Esophagus muscularis mucosa (tissue), 4 donors: ENCODE data around the gene PRM2. TPM values are rescaled to one million over a fixed set of nuclear protein-coding genes. Genes with fewer than 3 reads are reported as not detected.
"Not testable (repeated sequence)": the region's sequence is repeated elsewhere in the genome, so short reads cannot be mapped to it uniquely, and the experiment has no call there.

Experiments used
- DNase-seq: peaks from one replicate; pipeline ENCODE4 v3.0.0-alpha.2; 2017; ENCODE audit errors: extremely low spot score
- H3K27ac ChIP-seq, 4 donors: fragments of 200-600 bp; sonication (generic); replicated peaks in 1 of 4; 1 replicate in 3 of 4; 2 replicates in 1 of 4; pipeline ENCODE4 v1.5.1; 2016 to 2019; ENCODE audit warnings: mild to moderate bottlenecking in 1 of 4
- H3K27me3 ChIP-seq, 4 donors: fragments of 200-600 bp; sonication (generic); one replicate each; pipeline versions ENCODE4 v1.5.1 to v1.6.0; 2016 to 2019
- H3K36me3 ChIP-seq, 4 donors: fragments of 200-600 bp; sonication (generic); one replicate each; pipeline ENCODE4 v1.5.1; 2016 to 2019
- H3K4me1 ChIP-seq, 4 donors: fragments of 200-600 bp; sonication (generic); one replicate each; pipeline ENCODE4 v1.5.1; 2016 to 2019
- H3K4me3 ChIP-seq, 4 donors: fragments of 200-600 bp; sonication (generic); 1 replicate in 2 of 4; 2 replicates in 2 of 4; pipeline ENCODE4 v1.5.1; 2016 to 2019; ENCODE audit warnings: mild to moderate bottlenecking in 4 of 4, moderate library complexity in 1 of 4
- H3K9me3 ChIP-seq, 4 donors: fragments of 200-600 bp; sonication (generic); 1 replicate in 3 of 4; 2 replicates in 1 of 4; pipeline ENCODE4 v1.5.1; 2016 to 2019
- CTCF ChIP-seq, 3 experiments: fragments of 200-600 bp in 2 of 3; fragments of 450-650 bp in 1 of 3; sonication (generic) in 2 of 3; IDR thresholded peaks; one replicate each; pipeline ENCODE4 v1.5.1; 2017 to 2019; ENCODE audit warnings: antibody characterized with exemption in 3 of 3, mild to moderate bottlenecking in 2 of 3, moderate library complexity in 1 of 3
- EP300 ChIP-seq: sonication (generic); formaldehyde crosslinking; IDR thresholded peaks from one replicate; pipeline ENCODE4 v1.6.1; 2017; ENCODE audit warnings: antibody characterized with exemption
- POLR2A ChIP-seq: fragments of 450-650 bp; IDR thresholded peaks from one replicate; pipeline ENCODE4 v1.6.1; 2017; ENCODE audit warnings: antibody characterized with exemption, moderate library complexity, mild to moderate bottlenecking, low read depth
- POLR2AphosphoS5 ChIP-seq, 2 donors: sonication (generic); formaldehyde crosslinking; IDR thresholded peaks; one replicate each; pipeline ENCODE4 v1.6.1; 2017; ENCODE audit warnings: antibody characterized with exemption in 2 of 2
- WGBS: methylation state at CpG from one replicate; pipeline ENCODE4 v1.1.5; 2018; 5-methylcytosine and 5-hydroxymethylcytosine counted together
- intact Hi-C: fragments of 100-400 bp; cut with DNase I; formaldehyde crosslinking; loops from one replicate; pipeline ENCODE4 v1.15.1; 2023
- total RNA-seq, 4 donors: library from RNA; depleted of rRNA; stranded (reverse); fragments of >200 nt; gene quantifications; one replicate each; pipeline versions ENCODE4 v1.1.0 to v1.2.1, GENCODE V29; 2016

The PRM2 gene
- total RNA-seq, 4 donors from 2014 or later, result not detected

- 84% methylated on average over 10 of the region's 10 CpGs for WGBS
- no peaks in the 10 kb centered on the region for H3K36me3 ChIP-seq
- TF ChIP-seq POLR2A (no peak), EP300 (no peak), CTCF (IDR thresholded peaks at IDR 0.05) (no peak), POLR2AphosphoS5 (IDR thresholded peaks at IDR 0.05) (no peak)
- intact Hi-C loops, result no loop called here
- DNase-seq, result no peak
- no peak overlapping the region for H3K4me3 ChIP-seq
- no peak overlapping the region for H3K27ac ChIP-seq
- H3K27me3 ChIP-seq, result no peaks in the 10 kb centered on the region
- H3K9me3 ChIP-seq, result no peaks in the 10 kb centered on the region
- H3K4me1 ChIP-seq, result no peaks in the 10 kb centered on the region
These were observed 14.9 kb upstream of the PRM2 start for GRCh38 chr16:11291091-11291703.

GRCh38 chr16:11290102-11290893, 14.0 kb upstream of the PRM2 start:
- Histone ChIP-seq H3K36me3 (no peaks in the 10 kb centered on the region), H3K9me3 (no peaks in the 10 kb centered on the region), H3K27ac (no peak overlapping the region), H3K4me3 (no peak overlapping the region), H3K27me3 (no peaks in the 10 kb centered on the region), H3K4me1 (no peaks in the 10 kb centered on the region)
- intact Hi-C loops, result no loop called here
- TF ChIP-seq EP300, result no peak
- no peak for TF ChIP-seq POLR2A
- TF ChIP-seq CTCF (IDR thresholded peaks at IDR 0.05), result no peak
- DNase-seq, result no peak
- 96% methylated on average over 8 of the region's 8 CpGs for WGBS

- 90% methylated on average over 4 of the region's 4 CpGs for whole genome bisulfite sequencing
- H3K4me3 ChIP-seq, H3K27ac ChIP-seq, H3K4me1 ChIP-seq, intact Hi-C loops, DNase-seq, H3K27me3 ChIP-seq, H3K36me3 ChIP-seq, H3K9me3 ChIP-seq: not testable (repeated sequence)
These were observed 13.4 kb upstream of the PRM2 start for GRCh38 chr16:11289696-11290095.

- Histone ChIP-seq H3K36me3 (no peaks in the 10 kb centered on the region), H3K4me3 (no peak overlapping the region), H3K4me1 (no peaks in the 10 kb centered on the region), H3K27ac (no peak overlapping the region), H3K9me3 (no peaks in the 10 kb centered on the region), H3K27me3 (no peaks in the 10 kb centered on the region)
- TF ChIP-seq CTCF (IDR thresholded peaks at IDR 0.05) (no peak), POLR2A (no peak), EP300 (no peak), POLR2AphosphoS5 (IDR thresholded peaks at IDR 0.05) (no peak)
- WGBS, result 93% methylated on average over 2 of the region's 2 CpGs
- DNase-seq, result no peak
- intact Hi-C loops, result no loop called here
These were observed 12.9 kb upstream of the PRM2 start for GRCh38 chr16:11289202-11289601.

GRCh38 chr16:11285842-11286241, 9.6 kb upstream of the PRM2 start:
- intact Hi-C loops, result no loop called here

More at GRCh38 chr16:11285842-11286241, 9.6 kb upstream of the PRM2 start:
- no peaks in the 10 kb centered on the region for H3K27me3 ChIP-seq
- no peak for DNase-seq
- TF ChIP-seq POLR2AphosphoS5 (IDR thresholded peaks at IDR 0.05) (no peak), CTCF (IDR thresholded peaks at IDR 0.05) (no peak), POLR2A (no peak), EP300 (no peak)
- H3K27ac ChIP-seq, result no peak overlapping the region
- H3K36me3 ChIP-seq, result no peaks in the 10 kb centered on the region
- 94% methylated on average over 2 of the region's 2 CpGs for WGBS
- no peaks in the 10 kb centered on the region for H3K9me3 ChIP-seq
- no peak overlapping the region for H3K4me3 ChIP-seq
- H3K4me1 ChIP-seq, result no peaks in the 10 kb centered on the region
